Muscle layer of duodenum (tissue), 2 donors: ENCODE data around the gene PGAM4.
"Not testable (repeated sequence)": the region's sequence is repeated elsewhere in the genome, so short reads cannot be mapped to it uniquely, and the experiment has no call there.

ENCODE experiments used
- H3K27ac ChIP-seq: one replicate; pipeline ENCODE4 v1.7.0; 2013; ENCODE audit warnings: mild to moderate bottlenecking, low read length
- H3K27me3 ChIP-seq: one replicate; pipeline ENCODE4 v1.7.0; 2013; ENCODE audit warnings: low read depth, mild to moderate bottlenecking, control low read depth, low read length
- H3K36me3 ChIP-seq, 2 donors: one replicate each; pipeline ENCODE4 v1.7.0; 2013; ENCODE audit warnings: low read length in 2 of 2, control low read depth in 1 of 2, mild to moderate bottlenecking in 1 of 2; ENCODE audit not compliant: insufficient read depth in 2 of 2, control insufficient read depth in 1 of 2
- H3K4me1 ChIP-seq, 2 donors: one replicate each; pipeline ENCODE4 v1.7.0; 2013; ENCODE audit warnings: low read length in 2 of 2, mild to moderate bottlenecking in 2 of 2, control low read depth in 1 of 2, moderate library complexity in 1 of 2; ENCODE audit not compliant: insufficient read depth in 2 of 2, control insufficient read depth in 1 of 2
- H3K4me3 ChIP-seq, 2 donors: one replicate each; pipeline ENCODE4 v1.7.0; 2013; ENCODE audit warnings: low read length in 2 of 2, low read depth in 1 of 2, mild to moderate bottlenecking in 1 of 2
- H3K9me3 ChIP-seq, 2 donors: one replicate each; pipeline ENCODE4 v1.7.0; 2013; ENCODE audit warnings: low read length in 2 of 2, control low read depth in 1 of 2, mild to moderate bottlenecking in 1 of 2; ENCODE audit not compliant: control insufficient read depth in 1 of 2
- donor health status: healthy.

Gene PGAM4

DNA sequence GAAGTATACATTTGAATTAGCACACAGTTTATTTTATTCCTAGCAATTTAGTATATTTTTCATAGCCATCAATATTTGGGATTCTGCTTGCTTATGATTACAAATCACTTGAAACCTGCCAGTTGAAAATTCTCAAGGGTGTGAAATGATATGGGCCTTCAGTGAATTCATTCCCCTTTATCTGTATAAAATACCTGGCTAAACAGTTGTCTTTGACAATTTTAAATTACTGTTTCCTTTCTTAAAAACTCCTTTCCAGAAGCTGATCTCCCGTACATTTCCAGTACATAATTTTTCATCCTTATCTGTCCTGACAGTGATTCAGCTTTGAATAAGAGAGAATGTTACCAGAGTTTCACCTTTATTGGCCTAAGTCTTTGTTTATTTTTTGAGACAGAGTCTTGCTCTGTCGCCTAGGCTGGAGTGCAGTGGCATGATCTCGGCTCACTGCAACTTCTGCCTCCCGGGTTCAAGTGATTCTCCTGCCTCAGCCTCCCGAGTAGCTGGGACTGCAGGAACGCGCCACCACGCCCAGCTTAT, 45.0 kb downstream of the PGAM4 start:
- Histone ChIP-seq H3K4me1 (no peaks in the 10 kb centered on the region), H3K9me3 (no peaks in the 10 kb centered on the region), H3K36me3 (no peaks in the 10 kb centered on the region), H3K4me3 (no peak overlapping the region), H3K27me3 (no peaks in the 10 kb centered on the region), H3K27ac (no peak overlapping the region)

- Histone ChIP-seq H3K4me1 (no peaks in the 10 kb centered on the region), H3K9me3 (no peaks in the 10 kb centered on the region), H3K36me3 (no peaks in the 10 kb centered on the region), H3K4me3 (no peak overlapping the region), H3K27ac (no peak overlapping the region), H3K27me3 (no peaks in the 10 kb centered on the region)
Observed at GRCh38 chrX:77922787-77923186, 46.7 kb downstream of the PGAM4 start.

- H3K27ac ChIP-seq, H3K9me3 ChIP-seq, H3K36me3 ChIP-seq, H3K4me1 ChIP-seq, H3K27me3 ChIP-seq, H3K4me3 ChIP-seq: not testable (repeated sequence)
Observed at GRCh38 chrX:77919370-77919769, 50.1 kb downstream of the PGAM4 start.

DNA sequence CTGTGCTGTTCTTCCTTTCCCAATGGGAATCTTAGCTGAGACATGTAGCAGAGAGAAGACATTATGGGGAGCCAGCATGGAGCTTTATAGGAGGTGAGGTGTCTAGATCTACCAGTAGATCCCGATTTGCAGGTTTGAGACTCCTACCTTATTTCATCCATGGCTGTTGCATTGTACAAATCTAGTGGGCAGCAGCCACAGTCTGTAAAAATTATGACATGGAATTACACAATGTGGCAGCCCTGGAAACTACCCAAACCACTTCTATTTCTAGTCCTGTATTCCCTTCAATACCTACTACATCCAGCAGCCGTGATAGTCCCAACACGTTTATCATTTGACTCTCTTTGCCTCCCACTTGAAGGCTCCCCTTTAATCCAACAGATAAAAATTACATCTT, 50.9 kb downstream of the PGAM4 start:
- no peak overlapping the region for H3K4me3 ChIP-seq

More for the DNA sequence above, 50.9 kb downstream of the PGAM4 start:
- Histone ChIP-seq H3K36me3 (no peaks in the 10 kb centered on the region), H3K4me1 (no peaks in the 10 kb centered on the region), H3K9me3 (no peaks in the 10 kb centered on the region), H3K27me3 (no peaks in the 10 kb centered on the region), H3K27ac (no peak overlapping the region)
